GM18499 (cell line): ENCODE data around the gene MAGOHB.
"Not testable (repeated sequence)": the region's sequence is repeated elsewhere in the genome, so short reads cannot be mapped to it uniquely, and the experiment has no call there.

Experiments
- ATAC-seq: cut with Tn5 transposase; IDR thresholded peaks from one replicate; pipeline ENCODE4 v1.9.1; 2021; ENCODE audit warnings: moderate number of reproducible peaks; ENCODE audit not compliant: insufficient read depth, unreplicated experiment

MAGOHB gene

GRCh38 chr12:10613349-10614055 is at the start of gene MAGOHB:
TSS of gene MAGOHB (minus strand) at chr12:10613609. CDS start at chr12:10613532, 77 bp downstream.
- peak; percentile 69 for ATAC-seq

GRCh38 chr12:10661338-10661737 is 47.9 kb upstream of the MAGOHB start:
- no peak for ATAC-seq

GRCh38 chr12:10654003-10654402 is 40.6 kb upstream of the MAGOHB start:
- ATAC-seq, result no peak

- ATAC-seq, result no peak
Observed at GRCh38 chr12:10652192-10652591, 38.8 kb upstream of the MAGOHB start.

- ATAC-seq, result not testable (repeated sequence)
Observed at GRCh38 chr12:10646576-10646975, 33.2 kb upstream of the MAGOHB start.

GRCh38 chr12:10645910-10646309 is 32.5 kb upstream of the MAGOHB start:
- no peak for ATAC-seq

GRCh38 chr12:10641735-10642500 is 28.5 kb upstream of the MAGOHB start:
- no peak for ATAC-seq

GRCh38 chr12:10638728-10639127 is 25.3 kb upstream of the MAGOHB start:
- no peak for ATAC-seq

- ATAC-seq, result no peak
Observed at GRCh38 chr12:10636611-10637010, 23.2 kb upstream of the MAGOHB start.

GRCh38 chr12:10636124-10636523 is 22.7 kb upstream of the MAGOHB start:
- no peak for ATAC-seq

GRCh38 chr12:10635306-10635705 is 21.9 kb upstream of the MAGOHB start:
- ATAC-seq, result no peak

GRCh38 chr12:10634427-10634826 is 21.0 kb upstream of the MAGOHB start:
- no peak for ATAC-seq

- no peak for ATAC-seq
Observed at GRCh38 chr12:10633541-10633940, 20.1 kb upstream of the MAGOHB start.

- no peak for ATAC-seq
Observed at GRCh38 chr12:10632226-10632625, 18.8 kb upstream of the MAGOHB start.

GRCh38 chr12:10624605-10625004 is 11.2 kb upstream of the MAGOHB start:
- no peak for ATAC-seq

GRCh38 chr12:10623131-10623530 is 9.7 kb upstream of the MAGOHB start:
- ATAC-seq, result no peak

- no peak for ATAC-seq
Observed at GRCh38 chr12:10621278-10621677, 7.9 kb upstream of the MAGOHB start.

- ATAC-seq, result no peak
Observed at GRCh38 chr12:10620078-10620779, 6.8 kb upstream of the MAGOHB start.

- no peak for ATAC-seq
Observed at GRCh38 chr12:10618338-10618987, 5.1 kb upstream of the MAGOHB start.

- ATAC-seq, result no peak
Observed at GRCh38 chr12:10617863-10618262, 4.5 kb upstream of the MAGOHB start.

GRCh38 chr12:10615532-10615931 is 2.1 kb upstream of the MAGOHB start:
- ATAC-seq, result no peak
